AG10803 (cell line): Measurements from ENCODE around the gene TOR1AIP2.

Experiments
- DNase-seq: peaks from one replicate; pipeline ENCODE4 v3.0.0; 2010; ENCODE audit warnings: low read depth
- H3K4me3 ChIP-seq: 2 replicates; pipeline ENCODE4 v1.5.1; 2011; ENCODE audit warnings: mild to moderate bottlenecking, low read length, control low read depth
- TF ChIP-seq, protein P1 (sequence below): conservative IDR thresholded peaks from 2 replicates; pipeline ENCODE4 v1.5.1; 2011; ENCODE audit warnings: mild to moderate bottlenecking, low read length, control low read depth, inconsistent platforms

TOR1AIP2 gene

DNA sequence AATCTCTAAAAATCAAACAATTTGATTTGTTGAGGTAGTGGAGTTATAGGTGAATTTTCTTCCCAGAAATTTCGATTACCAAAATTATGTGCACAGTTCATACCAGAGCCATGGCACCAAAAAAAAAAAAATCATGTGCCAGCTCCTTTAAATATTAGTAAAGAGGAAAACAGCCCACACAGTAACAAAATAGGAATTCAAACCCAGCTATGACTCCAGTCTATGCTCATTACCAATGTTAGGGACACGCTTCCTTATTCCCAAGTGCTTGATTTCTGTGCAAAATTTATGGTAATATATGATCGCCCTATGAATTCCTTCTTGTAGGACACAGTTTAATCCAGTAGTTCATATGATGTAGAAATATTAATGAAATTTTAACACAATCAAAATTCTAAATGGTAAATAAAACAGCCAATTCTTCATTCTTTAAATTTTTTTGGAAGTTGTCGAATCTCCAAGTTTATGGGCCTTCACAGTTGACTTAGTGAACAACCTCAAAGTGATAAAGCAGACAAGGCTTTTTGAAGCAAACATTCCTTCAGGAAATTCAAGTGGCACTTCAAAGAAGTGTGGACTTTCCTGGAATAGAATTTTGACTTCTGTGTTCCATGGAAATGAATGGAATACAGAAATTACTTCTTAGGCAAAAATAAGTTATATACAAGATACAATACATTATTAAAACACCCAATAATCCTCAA lies 1.9 kb downstream of the TOR1AIP2 start:
- H3K4me3 ChIP-seq: no peak overlapping the region
- DNase-seq: no peak
- TF ChIP-seq, protein P1, sequence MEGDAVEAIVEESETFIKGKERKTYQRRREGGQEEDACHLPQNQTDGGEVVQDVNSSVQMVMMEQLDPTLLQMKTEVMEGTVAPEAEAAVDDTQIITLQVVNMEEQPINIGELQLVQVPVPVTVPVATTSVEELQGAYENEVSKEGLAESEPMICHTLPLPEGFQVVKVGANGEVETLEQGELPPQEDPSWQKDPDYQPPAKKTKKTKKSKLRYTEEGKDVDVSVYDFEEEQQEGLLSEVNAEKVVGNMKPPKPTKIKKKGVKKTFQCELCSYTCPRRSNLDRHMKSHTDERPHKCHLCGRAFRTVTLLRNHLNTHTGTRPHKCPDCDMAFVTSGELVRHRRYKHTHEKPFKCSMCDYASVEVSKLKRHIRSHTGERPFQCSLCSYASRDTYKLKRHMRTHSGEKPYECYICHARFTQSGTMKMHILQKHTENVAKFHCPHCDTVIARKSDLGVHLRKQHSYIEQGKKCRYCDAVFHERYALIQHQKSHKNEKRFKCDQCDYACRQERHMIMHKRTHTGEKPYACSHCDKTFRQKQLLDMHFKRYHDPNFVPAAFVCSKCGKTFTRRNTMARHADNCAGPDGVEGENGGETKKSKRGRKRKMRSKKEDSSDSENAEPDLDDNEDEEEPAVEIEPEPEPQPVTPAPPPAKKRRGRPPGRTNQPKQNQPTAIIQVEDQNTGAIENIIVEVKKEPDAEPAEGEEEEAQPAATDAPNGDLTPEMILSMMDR: no peak

GRCh38 chr1:179873438-179873851 lies 4.2 kb downstream of the TOR1AIP2 start:
- no peak overlapping the region for H3K4me3 ChIP-seq
- DNase-seq: no peak
- TF ChIP-seq, protein P1: no peak

DNA sequence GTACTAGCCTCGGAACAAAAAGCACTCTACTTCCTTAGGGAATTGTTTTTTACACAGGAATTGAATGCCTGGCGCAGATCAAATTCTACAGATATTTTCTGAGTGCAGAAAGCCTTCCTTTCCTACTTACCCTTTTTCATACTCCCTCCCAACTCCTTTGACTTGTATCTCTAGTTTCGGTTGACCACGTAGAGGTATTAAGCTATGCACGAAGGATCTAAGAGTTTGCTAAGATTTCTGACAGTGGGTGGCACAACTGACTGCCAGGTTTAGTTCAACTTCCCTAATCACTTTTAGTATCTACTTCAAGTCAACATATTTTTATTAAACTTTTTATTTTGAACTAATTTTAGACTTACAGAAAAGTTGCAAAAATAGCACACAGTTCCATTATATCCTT lies 5.0 kb downstream of the TOR1AIP2 start:
- TF ChIP-seq, protein P1: no peak
- no peak overlapping the region for H3K4me3 ChIP-seq
- no peak for DNase-seq

DNA sequence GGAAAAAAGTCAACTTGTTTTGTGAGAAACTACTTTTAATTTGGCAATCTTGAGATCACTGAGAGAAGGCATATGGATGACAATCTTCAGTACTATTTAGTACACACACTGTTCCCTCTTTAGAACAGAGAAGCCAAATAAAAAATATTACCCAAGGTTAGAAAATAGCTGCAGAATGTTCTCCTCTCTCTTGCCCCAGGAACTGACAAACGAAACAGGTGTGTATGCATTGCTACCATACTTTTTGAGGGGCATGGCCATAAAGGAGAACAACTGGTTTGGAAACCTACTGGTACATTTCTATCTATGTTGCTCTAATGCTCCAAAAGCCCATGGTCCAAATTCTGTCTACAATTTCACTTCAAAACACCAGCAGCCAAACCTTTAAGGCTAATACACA lies 5.7 kb downstream of the TOR1AIP2 start:
- H3K4me3 ChIP-seq: no peak overlapping the region
- DNase-seq: no peak
- TF ChIP-seq, protein P1: no peak

GRCh38 chr1:179870870-179871269 lies 6.7 kb downstream of the TOR1AIP2 start:
- TF ChIP-seq, protein P1: no peak
- no peak for DNase-seq
- H3K4me3 ChIP-seq: no peak overlapping the region

DNA sequence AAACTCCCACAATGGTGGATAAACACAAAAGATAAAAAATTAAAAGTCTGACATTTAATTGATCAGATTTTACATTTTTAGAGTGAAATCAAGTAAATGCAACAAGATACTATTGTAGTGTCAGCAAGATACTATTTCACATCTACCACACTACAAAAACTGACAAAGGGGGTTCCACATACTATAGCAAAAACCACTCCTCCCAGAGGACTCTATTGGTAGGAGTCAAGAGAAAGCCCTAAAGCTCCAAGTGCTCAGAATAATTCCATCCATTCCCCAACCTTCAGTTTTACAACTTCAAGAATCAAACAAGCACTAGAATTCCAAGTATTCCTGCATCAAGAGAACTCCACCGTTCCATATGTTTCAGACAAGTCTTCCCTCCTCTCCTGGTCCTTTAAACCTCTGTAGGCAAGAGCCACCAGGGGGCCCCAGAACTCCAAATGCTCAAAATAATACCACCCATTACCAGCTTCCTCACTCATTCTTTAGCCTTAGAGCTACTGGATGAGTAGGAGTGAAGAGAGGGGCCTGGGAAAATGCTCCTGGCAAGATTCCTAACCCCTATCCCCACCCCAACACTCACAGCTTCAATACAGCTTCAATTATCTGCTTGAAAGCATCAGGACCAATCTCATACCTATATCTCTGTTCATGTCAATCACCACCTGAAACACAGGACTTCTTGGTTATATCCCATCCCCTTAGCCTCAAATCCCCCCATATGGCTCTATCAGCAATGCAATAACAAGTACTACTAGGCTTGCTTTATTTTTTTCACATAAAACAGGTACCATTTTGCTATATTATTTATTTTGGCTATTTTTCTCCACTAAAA lies 9.9 kb downstream of the TOR1AIP2 start:
- peak; percentile 51 for DNase-seq
- TF ChIP-seq, protein P1: peak; percentile 80
- H3K4me3 ChIP-seq: no peak overlapping the region

- no peak overlapping the region for H3K4me3 ChIP-seq
- TF ChIP-seq, protein P1: no peak
- no peak for DNase-seq
These were observed 11.0 kb downstream of the TOR1AIP2 start for GRCh38 chr1:179866616-179867015.
